ENCODE results near the gene BCL2L11. TPM values are rescaled to one million over a fixed set of nuclear protein-coding genes. Genes with fewer than 3 reads are reported as not detected.

The BCL2L11 gene
- total and polyA plus RNA-seq, 2 donors (not counting 3 experiments of a cell fraction or from before 2014, with no cell fraction given) = 12.9 to 26.6 TPM

DNA sequence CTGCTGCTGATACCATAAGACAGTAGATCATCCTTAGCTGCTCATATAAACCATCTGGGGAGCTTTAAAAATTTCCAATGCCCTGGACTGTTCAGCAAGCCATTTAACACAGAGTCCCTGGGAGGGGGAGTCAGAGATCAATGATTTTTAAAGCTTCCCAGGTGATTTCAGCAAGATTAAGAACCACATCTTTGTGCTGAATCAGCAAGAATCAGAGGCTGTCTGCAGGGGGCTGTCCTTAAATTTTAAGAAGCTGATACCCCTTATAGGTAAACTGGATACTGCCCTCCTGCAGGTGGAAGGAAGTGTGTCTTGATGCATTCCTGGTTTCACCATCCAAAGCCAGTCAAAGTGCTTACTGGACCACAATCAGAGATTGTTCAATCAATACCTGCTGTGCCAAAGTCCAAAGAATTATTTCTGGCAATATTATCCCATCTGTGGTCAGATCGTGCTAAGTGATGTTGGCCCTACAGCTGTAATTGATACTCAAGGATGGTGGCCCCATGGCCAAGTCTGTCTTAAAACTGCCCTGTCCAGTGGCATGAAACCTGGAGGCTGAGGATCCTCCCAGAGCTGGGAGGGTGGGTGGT lies 72.2 kb downstream of the BCL2L11 start:
- intact Hi-C loops (cut with micrococcal nuclease) (no loop called here), dilution Hi-C loops (cut with MboI; ENCODE audit: extremely low pct_ligation_motif_present, low sequenced_read_pairs) (no loop called here)
- no peak overlapping the region for H2AFZ ChIP-seq (ENCODE audit: low read depth, low read length)
- H3K9me3 ChIP-seq (replicated peaks; ENCODE audit: control insufficient read depth, insufficient read depth, low read length) = no peaks in the 10 kb centered on the region
- FAIRE-seq (no peak), DNase-seq (ENCODE audit: low read depth, low spot score) (no peak)
- TF ChIP-seq, protein P1, sequence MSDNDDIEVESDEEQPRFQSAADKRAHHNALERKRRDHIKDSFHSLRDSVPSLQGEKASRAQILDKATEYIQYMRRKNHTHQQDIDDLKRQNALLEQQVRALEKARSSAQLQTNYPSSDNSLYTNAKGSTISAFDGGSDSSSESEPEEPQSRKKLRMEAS (IDR thresholded peaks at IDR 0.05; ENCODE audit: insufficient read depth, insufficient read length) = no peak
- TF ChIP-seq POLR2A (IDR thresholded peaks at IDR 0.05; ENCODE audit: low read depth, low read length) (no peak), EZH2 (IDR thresholded peaks at IDR 0.05; ENCODE audit: borderline replicate concordance, low read depth, low read length, severe bottlenecking) (no peak), MYC (IDR thresholded peaks at IDR 0.05; ENCODE audit: low read depth, low read length) (no peak)
- no peak overlapping the region for H3K4me3 ChIP-seq (replicated peaks in 1 of 3; ENCODE audit: insufficient read depth in 1 of 3, low read depth in 1 of 3, low read length in 3 of 3)
- BruUV-seq (replicated peaks) = no TSS peak
- no peak overlapping the region for H3K4me2 ChIP-seq (ENCODE audit: insufficient read depth, low read length)
- no peak overlapping the region for H3K27ac ChIP-seq (ENCODE audit: insufficient read depth, low read depth, low read length)
- H3K9ac ChIP-seq (replicated peaks; ENCODE audit: extremely low read depth, insufficient read depth, low read length) = no peak overlapping the region
- CTCF ChIA-PET = no interaction called here
- H3K36me3 ChIP-seq (ENCODE audit: control insufficient read depth in 2 of 2, extremely low read depth in 1 of 2, insufficient read depth in 2 of 2, low read length in 2 of 2) = no peaks in the 10 kb centered on the region
- POLR2A ChIA-PET = no interaction called here
- H3K79me2 ChIP-seq (ENCODE audit: control insufficient read depth, insufficient read depth, low read length) = no peaks in the 10 kb centered on the region
- H3K27me3 ChIP-seq (ENCODE audit: control insufficient read depth in 2 of 2, insufficient read depth in 2 of 2, low read length in 2 of 2) = peaks cover 3 to 12% of the 10 kb centered on the region in 2 experiments
- H3K4me1 ChIP-seq (ENCODE audit: control insufficient read depth, extremely low read depth, insufficient read depth, low read length) = peaks cover 6% of the 10 kb centered on the region
- no peaks in the 10 kb centered on the region for H3K9me1 ChIP-seq (replicated peaks; ENCODE audit: control insufficient read depth, extremely low read depth, insufficient read depth, low read length)
- H4K20me1 ChIP-seq (replicated peaks; ENCODE audit: control insufficient read depth, extremely low read depth, insufficient read depth, low read length) = no peaks in the 10 kb centered on the region

DNA sequence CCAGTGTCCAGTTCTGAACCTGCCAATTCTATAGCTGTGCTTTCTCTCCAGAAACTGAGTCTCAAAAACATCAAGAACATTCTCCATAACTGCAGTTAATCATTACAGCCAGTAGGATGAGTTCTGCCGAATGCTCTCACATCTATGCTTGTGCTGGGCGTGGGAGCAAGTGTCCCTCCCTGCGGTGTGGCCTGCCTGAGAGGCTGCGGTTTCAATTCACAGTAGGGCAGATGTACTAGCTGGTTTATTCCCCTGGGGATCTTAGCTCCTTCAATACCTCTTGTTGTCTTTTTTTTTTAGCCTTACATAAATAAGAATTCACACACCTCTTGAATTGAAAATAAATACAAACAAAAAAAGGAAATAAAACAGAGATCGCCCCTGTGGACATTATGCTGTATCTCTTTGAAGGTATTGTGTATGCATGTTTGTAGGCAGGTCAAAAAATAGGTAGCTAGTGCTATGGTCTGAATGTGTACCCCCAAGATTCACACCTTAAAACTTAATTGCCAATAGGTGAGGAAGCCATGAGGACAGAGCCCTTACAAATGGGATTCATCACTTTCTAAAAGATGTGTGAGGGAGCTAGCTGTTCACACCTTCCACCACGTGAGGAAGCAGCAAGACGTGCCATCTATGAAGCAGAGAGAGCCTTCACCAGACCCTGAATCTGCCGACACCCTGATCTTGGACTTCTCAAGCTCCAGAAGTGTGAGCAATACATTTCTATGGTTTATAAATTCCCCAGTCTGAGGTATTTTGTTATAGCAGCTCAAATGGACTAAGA lies 74.3 kb downstream of the BCL2L11 start:
- Histone ChIP-seq H4K20me1 (replicated peaks; ENCODE audit: control insufficient read depth, extremely low read depth, insufficient read depth, low read length) (no peaks in the 10 kb centered on the region), H3K27ac (ENCODE audit: insufficient read depth, low read depth, low read length) (no peak overlapping the region), H3K36me3 (ENCODE audit: control insufficient read depth in 2 of 2, extremely low read depth in 1 of 2, insufficient read depth in 2 of 2, low read length in 2 of 2) (no peaks in the 10 kb centered on the region), H3K4me2 (ENCODE audit: insufficient read depth, low read length) (no peak overlapping the region), H3K79me2 (ENCODE audit: control insufficient read depth, insufficient read depth, low read length) (no peaks in the 10 kb centered on the region), H3K27me3 (ENCODE audit: control insufficient read depth in 2 of 2, insufficient read depth in 2 of 2, low read length in 2 of 2) (peaks cover 3 to 9% of the 10 kb centered on the region in 2 experiments), H3K9me1 (replicated peaks; ENCODE audit: control insufficient read depth, extremely low read depth, insufficient read depth, low read length) (no peaks in the 10 kb centered on the region), H2AFZ (ENCODE audit: low read depth, low read length) (no peak overlapping the region), H3K4me3 (replicated peaks in 1 of 3; ENCODE audit: insufficient read depth in 1 of 3, low read depth in 1 of 3, low read length in 3 of 3) (no peak overlapping the region), H3K9me3 (replicated peaks; ENCODE audit: control insufficient read depth, insufficient read depth, low read length) (no peaks in the 10 kb centered on the region), H3K4me1 (ENCODE audit: control insufficient read depth, extremely low read depth, insufficient read depth, low read length) (peaks cover 6% of the 10 kb centered on the region), H3K9ac (replicated peaks; ENCODE audit: extremely low read depth, insufficient read depth, low read length) (no peak overlapping the region)
- no peak for DNase-seq (ENCODE audit: low read depth, low spot score)
- BruUV-seq (replicated peaks) = no TSS peak
- ChIA-PET POLR2A (no interaction called here), CTCF (interaction anchor here (1.3 to 1.6 kb wide), 2 partner anchors 9 to 44 kb away, joined by 3 to 6 read pairs; no protein-coding TSS in a partner anchor)
- dilution Hi-C loops (cut with MboI; ENCODE audit: extremely low pct_ligation_motif_present, low sequenced_read_pairs) = no loop called here
- FAIRE-seq = no peak
- intact Hi-C loops (cut with micrococcal nuclease) = no loop called here
- TF ChIP-seq, protein P1 (IDR thresholded peaks at IDR 0.05; ENCODE audit: insufficient read depth, insufficient read length) = no peak
- no peak for TF ChIP-seq POLR2A (IDR thresholded peaks at IDR 0.05; ENCODE audit: low read depth, low read length)
- no peak for TF ChIP-seq GATA2 (IDR thresholded peaks at IDR 0.05; ENCODE audit: insufficient read depth, insufficient read length, low read depth, low read length)
- TF ChIP-seq FOS (IDR thresholded peaks at IDR 0.05; ENCODE audit: borderline replicate concordance, insufficient read depth, low read length) = no peak
- TF ChIP-seq MYC (IDR thresholded peaks at IDR 0.05; ENCODE audit: low read depth, low read length) = no peak
- TF ChIP-seq EZH2 (IDR thresholded peaks at IDR 0.05; ENCODE audit: borderline replicate concordance, low read depth, low read length, severe bottlenecking) = no peak
- TF ChIP-seq POLR2AphosphoS5 (IDR thresholded peaks at IDR 0.05; ENCODE audit: insufficient read depth, low read depth, low read length) = no peak
- no peak for TF ChIP-seq CTCF (IDR thresholded peaks at IDR 0.05; ENCODE audit: extremely low read depth in 1 of 2, insufficient read depth in 1 of 2, low read depth in 1 of 2, low read length in 2 of 2)
- TF ChIP-seq JUN (IDR thresholded peaks at IDR 0.05; ENCODE audit: borderline replicate concordance, insufficient read depth, insufficient read length, low read depth) = no peak
